Gastroesophageal sphincter (tissue), 3 donors: Measurements from ENCODE around the gene GPR180.

Source experiments
- EP300 ChIP-seq: sonication (generic); formaldehyde crosslinking; IDR thresholded peaks from one replicate; pipeline ENCODE4 v1.6.1; 2017; ENCODE audit warnings: antibody characterized with exemption, mild to moderate bottlenecking
- POLR2A ChIP-seq, 2 donors: fragments of 450-650 bp; IDR thresholded peaks; one replicate each; pipeline ENCODE4 v1.6.1; 2017; ENCODE audit warnings: antibody characterized with exemption in 2 of 2, mild to moderate bottlenecking in 2 of 2, moderate library complexity in 1 of 2
- POLR2AphosphoS5 ChIP-seq: sonication (generic); formaldehyde crosslinking; IDR thresholded peaks from one replicate; pipeline ENCODE4 v1.6.1; 2017; ENCODE audit warnings: antibody characterized with exemption
- TF ChIP-seq, protein P1 (sequence below), 4 experiments: fragments of 200-600 bp in 2 of 4; fragments of 450-650 bp in 2 of 4; sonication (generic) in 1 of 4; IDR thresholded peaks; one replicate each; pipeline ENCODE4 v1.5.1; 2017 to 2019; ENCODE audit warnings: antibody characterized with exemption in 4 of 4, mild to moderate bottlenecking in 2 of 4, moderate library complexity in 2 of 4

DNA sequence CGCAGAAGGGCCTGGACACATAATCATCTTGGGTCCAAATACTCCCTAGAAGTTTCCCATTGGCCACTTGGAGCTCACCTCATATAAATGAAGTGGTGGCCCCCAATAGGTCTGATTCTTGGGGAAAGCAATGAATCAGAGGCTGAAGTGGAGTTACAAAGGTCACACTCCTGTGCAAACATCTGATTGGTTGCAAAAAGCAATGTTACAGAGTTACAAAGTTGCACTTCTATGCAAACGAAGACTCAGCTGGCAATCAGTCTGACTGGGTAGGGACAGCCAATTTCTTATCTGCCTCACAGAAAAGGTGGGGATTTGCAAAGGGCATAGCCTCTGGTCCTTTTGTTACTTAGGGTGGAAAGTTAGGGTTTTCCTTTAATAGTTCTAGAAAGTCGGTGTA is 1.8 kb upstream of the GPR180 start:
- TF ChIP-seq EP300 (no peak), POLR2A (IDR thresholded peaks at IDR 0.05) (no peak), POLR2AphosphoS5 (no peak)
- TF ChIP-seq, protein P1, sequence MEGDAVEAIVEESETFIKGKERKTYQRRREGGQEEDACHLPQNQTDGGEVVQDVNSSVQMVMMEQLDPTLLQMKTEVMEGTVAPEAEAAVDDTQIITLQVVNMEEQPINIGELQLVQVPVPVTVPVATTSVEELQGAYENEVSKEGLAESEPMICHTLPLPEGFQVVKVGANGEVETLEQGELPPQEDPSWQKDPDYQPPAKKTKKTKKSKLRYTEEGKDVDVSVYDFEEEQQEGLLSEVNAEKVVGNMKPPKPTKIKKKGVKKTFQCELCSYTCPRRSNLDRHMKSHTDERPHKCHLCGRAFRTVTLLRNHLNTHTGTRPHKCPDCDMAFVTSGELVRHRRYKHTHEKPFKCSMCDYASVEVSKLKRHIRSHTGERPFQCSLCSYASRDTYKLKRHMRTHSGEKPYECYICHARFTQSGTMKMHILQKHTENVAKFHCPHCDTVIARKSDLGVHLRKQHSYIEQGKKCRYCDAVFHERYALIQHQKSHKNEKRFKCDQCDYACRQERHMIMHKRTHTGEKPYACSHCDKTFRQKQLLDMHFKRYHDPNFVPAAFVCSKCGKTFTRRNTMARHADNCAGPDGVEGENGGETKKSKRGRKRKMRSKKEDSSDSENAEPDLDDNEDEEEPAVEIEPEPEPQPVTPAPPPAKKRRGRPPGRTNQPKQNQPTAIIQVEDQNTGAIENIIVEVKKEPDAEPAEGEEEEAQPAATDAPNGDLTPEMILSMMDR (IDR thresholded peaks at IDR 0.05) = no peak
